ENCODE results near the gene LMX1A. TPM values are rescaled to one million over a fixed set of nuclear protein-coding genes. Genes with fewer than 3 reads are reported as not detected.

Gene LMX1A
- total RNA-seq, 6 donors from 2014 or later: 0.33 to 0.67 TPM; not detected in 4

GRCh38 chr1:165371588-165372225, 15.2 kb upstream of the LMX1A start:
- Histone ChIP-seq H3K4me3 (no peak overlapping the region), H3K9me3 (no peaks in the 10 kb centered on the region), H3K36me3 (no peaks in the 10 kb centered on the region), H3K27ac (no peak overlapping the region), H3K4me1 (peaks cover 11 to 19% (median 11%) of the 10 kb centered on the region in 4 donors), H3K27me3 (peaks cover 0 to 2% (median 0%) of the 10 kb centered on the region in 4 donors)
- TF ChIP-seq POLR2AphosphoS5 (IDR thresholded peaks at IDR 0.05) (no peak), EP300 (IDR thresholded peaks at IDR 0.05) (no peak), POLR2A (IDR thresholded peaks at IDR 0.05) (no peak), CTCF (IDR thresholded peaks at IDR 0.05) (no peak)
- 20 to 23% methylated on average over 5 of the region's 5 CpGs for WGBS, 2 donors
- ATAC-seq (ENCODE audit: low FRiP score in 2 of 2) (no peak), DNase-seq (no peak)

- DNase-seq: peak in 1 of 2 donors; percentile 38
Measured at GRCh38 chr1:165369255-165369848, 12.8 kb upstream of the LMX1A start.

GRCh38 chr1:165367375-165367993, 11.0 kb upstream of the LMX1A start:
- ATAC-seq (ENCODE audit: low FRiP score in 2 of 2) (peak in 1 of 2 donors; percentile 64), DNase-seq (peak in 1 of 2 donors; percentile 66)
- Histone ChIP-seq H3K4me1 (peaks cover 0 to 9% (median 6%) of the 10 kb centered on the region in 4 donors), H3K27ac (no peak overlapping the region), H3K27me3 (no peaks in the 10 kb centered on the region), H3K9me3 (no peaks in the 10 kb centered on the region), H3K36me3 (no peaks in the 10 kb centered on the region), H3K4me3 (no peak overlapping the region)
- peak; percentile 67 to 95 (median 78) for TF ChIP-seq CTCF (IDR thresholded peaks at IDR 0.05)
- no peak for TF ChIP-seq POLR2A (IDR thresholded peaks at IDR 0.05)
- 37 to 40% methylated on average over 7 of the region's 7 CpGs for WGBS, 2 donors

More at GRCh38 chr1:165369255-165369848, 12.8 kb upstream of the LMX1A start:
- H3K4me1 ChIP-seq: peaks cover 0 to 9% (median 6%) of the 10 kb centered on the region in 4 donors
- no peaks in the 10 kb centered on the region for H3K9me3 ChIP-seq
- no peak overlapping the region for H3K27ac ChIP-seq
- TF ChIP-seq CTCF (IDR thresholded peaks at IDR 0.05): peak; percentile 52 to 83 (median 66)
- TF ChIP-seq POLR2AphosphoS5 (IDR thresholded peaks at IDR 0.05): no peak
- no peak for TF ChIP-seq POLR2A (IDR thresholded peaks at IDR 0.05)
- H3K27me3 ChIP-seq: no peaks in the 10 kb centered on the region
- no peak overlapping the region for H3K4me3 ChIP-seq
- peak in 1 of 2 donors; percentile 74 for ATAC-seq (ENCODE audit: low FRiP score in 2 of 2)
- no peaks in the 10 kb centered on the region for H3K36me3 ChIP-seq
- 20 to 23% methylated on average over 9 of the region's 9 CpGs for WGBS, 2 donors

- 54 to 68% methylated on average over 2 of the region's 2 CpGs for WGBS, 2 donors
- TF ChIP-seq POLR2AphosphoS5 (IDR thresholded peaks at IDR 0.05) (no peak), CTCF (IDR thresholded peaks at IDR 0.05) (no peak), POLR2A (IDR thresholded peaks at IDR 0.05) (no peak), EP300 (IDR thresholded peaks at IDR 0.05) (no peak)
- H3K27me3 ChIP-seq: no peaks in the 10 kb centered on the region
- H3K36me3 ChIP-seq: no peaks in the 10 kb centered on the region
- H3K4me1 ChIP-seq: peaks cover 0 to 4% (median 4%) of the 10 kb centered on the region in 4 donors
- no peak overlapping the region for H3K4me3 ChIP-seq
- no peak for DNase-seq
- ATAC-seq (ENCODE audit: low FRiP score in 2 of 2): peak in 1 of 2 donors; percentile 29
- no peak overlapping the region for H3K27ac ChIP-seq
- H3K9me3 ChIP-seq: no peaks in the 10 kb centered on the region
Measured at GRCh38 chr1:165365341-165365740, 8.8 kb upstream of the LMX1A start.

Data from upper lobe of left lung (tissue), 6 donors.